SK-N-SH treated with all-trans-retinoic acid at 6 μM for 48 hours (cell line): ENCODE measurements around the gene LRRN1.

Experiments used
- ATAC-seq: fragments of 200-7000 bp; cut with Tn5 transposase; 3 replicates; pipeline ENCODE4 v1.9.1; 2020; ENCODE audit warnings: mild to moderate bottlenecking, moderate library complexity
- ARNTL ChIP-seq: fragments of 450-650 bp; formaldehyde crosslinking; IDR thresholded peaks from 2 replicates; pipeline ENCODE4 v1.5.0; 2020; ENCODE audit warnings: low read depth, mild to moderate bottlenecking, moderate library complexity, borderline replicate concordance
- BACH2 ChIP-seq: fragments of 250-450 bp; sonication (Bioruptor Pico); IDR thresholded peaks from 2 replicates; pipeline ENCODE4 v1.9.0; 2021; ENCODE audit warnings: mild to moderate bottlenecking, borderline replicate concordance
- CREB5 ChIP-seq: fragments of 250-450 bp; sonication (Bioruptor Pico); IDR thresholded peaks from 2 replicates; pipeline ENCODE4 v1.5.1; 2020; ENCODE audit warnings: low read depth, mild to moderate bottlenecking, moderate library complexity
- CSDC2 ChIP-seq: fragments of 250-450 bp; sonication (Bioruptor Pico); IDR thresholded peaks from 2 replicates; pipeline ENCODE4 v1.5.0; 2020; ENCODE audit warnings: mild to moderate bottlenecking, moderate library complexity
- CSRNP3 ChIP-seq: fragments of 250-450 bp; sonication (Bioruptor Pico); IDR thresholded peaks from 2 replicates; pipeline ENCODE4 v1.5.1; 2021; ENCODE audit warnings: mild to moderate bottlenecking, moderate library complexity
- ESRRG ChIP-seq: fragments of 250-450 bp; sonication (Bioruptor Pico); IDR thresholded peaks from 2 replicates; pipeline ENCODE4 v1.6.1; 2021; ENCODE audit warnings: mild to moderate bottlenecking
- GLIS3 ChIP-seq: fragments of 250-450 bp; sonication (Bioruptor Pico); IDR thresholded peaks from 2 replicates; pipeline ENCODE4 v1.5.0; 2020; ENCODE audit warnings: mild to moderate bottlenecking, moderate library complexity
- ISL1 ChIP-seq: fragments of 250-450 bp; sonication (Bioruptor Pico); IDR thresholded peaks from 2 replicates; pipeline ENCODE4 v2.1.2; 2022; ENCODE audit warnings: mild to moderate bottlenecking, moderate library complexity
- OSR1 ChIP-seq: fragments of 250-450 bp; sonication (Bioruptor Pico); IDR thresholded peaks from 2 replicates; pipeline ENCODE4 v1.8.0; 2022; ENCODE audit warnings: moderate library complexity, mild to moderate bottlenecking, inconsistent platforms
- PPARA ChIP-seq: fragments of 250-450 bp; sonication (Bioruptor Pico); IDR thresholded peaks from 2 replicates; pipeline ENCODE4 v1.5.0; 2020; ENCODE audit warnings: mild to moderate bottlenecking, borderline replicate concordance
- RARB ChIP-seq: fragments of 250-450 bp; sonication (Bioruptor Pico); IDR thresholded peaks from 2 replicates; pipeline ENCODE4 v1.8.0; 2021; ENCODE audit warnings: mild to moderate bottlenecking, moderate library complexity
- SNAI2 ChIP-seq: fragments of 250-450 bp; sonication (Bioruptor Pico); IDR thresholded peaks from 2 replicates; pipeline ENCODE4 v1.5.0; 2020; ENCODE audit warnings: mild to moderate bottlenecking, moderate library complexity
- TCF4 ChIP-seq: fragments of 250-450 bp; sonication (Bioruptor Pico); IDR thresholded peaks from 2 replicates; pipeline ENCODE4 v1.8.0; 2021; ENCODE audit warnings: mild to moderate bottlenecking, moderate library complexity, borderline replicate concordance
- TOX ChIP-seq: fragments of 250-450 bp; sonication (Bioruptor Pico); IDR thresholded peaks from 2 replicates; pipeline ENCODE4 v1.8.0; 2021; ENCODE audit warnings: mild to moderate bottlenecking, moderate library complexity, borderline replicate concordance
- ZC3H10 ChIP-seq: fragments of 250-450 bp; sonication (Bioruptor Pico); IDR thresholded peaks from 2 replicates; pipeline ENCODE4 v1.5.1; 2021; ENCODE audit warnings: mild to moderate bottlenecking, moderate library complexity
- ZFP3 ChIP-seq: fragments of 250-450 bp; sonication (Bioruptor Pico); IDR thresholded peaks from 2 replicates; pipeline ENCODE4 v1.5.0; 2020; ENCODE audit warnings: mild to moderate bottlenecking, moderate library complexity
- ZFP30 ChIP-seq: fragments of 450-650 bp; formaldehyde crosslinking; IDR thresholded peaks from 2 replicates; pipeline ENCODE4 v1.5.0; 2022; ENCODE audit warnings: mild to moderate bottlenecking, moderate library complexity
- ZNF565 ChIP-seq: fragments of 450-650 bp; formaldehyde crosslinking; conservative IDR thresholded peaks from 2 replicates; pipeline ENCODE4 v1.5.0; 2020; ENCODE audit warnings: low read depth, mild to moderate bottlenecking, moderate library complexity
- ZNF70 ChIP-seq: fragments of 450-650 bp; formaldehyde crosslinking; IDR thresholded peaks from 2 replicates; pipeline ENCODE4 v1.5.0; 2020; ENCODE audit warnings: mild to moderate bottlenecking, moderate library complexity
- ZNF8 ChIP-seq: fragments of 450-650 bp; formaldehyde crosslinking; IDR thresholded peaks from 2 replicates; pipeline ENCODE4 v1.5.0; 2020; ENCODE audit warnings: mild to moderate bottlenecking, moderate library complexity
- TF ChIP-seq, protein P1 (sequence below): fragments of 250-450 bp; sonication (Bioruptor Pico); IDR thresholded peaks from 2 replicates; pipeline ENCODE4 v1.8.0; 2020; ENCODE audit warnings: mild to moderate bottlenecking, moderate library complexity, borderline replicate concordance
- TF ChIP-seq, protein P2 (sequence below): fragments of 250-450 bp; sonication (Bioruptor Pico); IDR thresholded peaks from 2 replicates; pipeline ENCODE4 v1.8.0; 2021; ENCODE audit warnings: low read depth, mild to moderate bottlenecking, moderate library complexity, borderline replicate concordance

Gene LRRN1

GRCh38 chr3:3853544-3853943 is 54.3 kb downstream of the LRRN1 start:
- no peak for TF ChIP-seq ZNF8
- no peak for TF ChIP-seq ESRRG (CRISPR knock-in tag)
- TF ChIP-seq ZFP3 = no peak
- TF ChIP-seq, protein P1, sequence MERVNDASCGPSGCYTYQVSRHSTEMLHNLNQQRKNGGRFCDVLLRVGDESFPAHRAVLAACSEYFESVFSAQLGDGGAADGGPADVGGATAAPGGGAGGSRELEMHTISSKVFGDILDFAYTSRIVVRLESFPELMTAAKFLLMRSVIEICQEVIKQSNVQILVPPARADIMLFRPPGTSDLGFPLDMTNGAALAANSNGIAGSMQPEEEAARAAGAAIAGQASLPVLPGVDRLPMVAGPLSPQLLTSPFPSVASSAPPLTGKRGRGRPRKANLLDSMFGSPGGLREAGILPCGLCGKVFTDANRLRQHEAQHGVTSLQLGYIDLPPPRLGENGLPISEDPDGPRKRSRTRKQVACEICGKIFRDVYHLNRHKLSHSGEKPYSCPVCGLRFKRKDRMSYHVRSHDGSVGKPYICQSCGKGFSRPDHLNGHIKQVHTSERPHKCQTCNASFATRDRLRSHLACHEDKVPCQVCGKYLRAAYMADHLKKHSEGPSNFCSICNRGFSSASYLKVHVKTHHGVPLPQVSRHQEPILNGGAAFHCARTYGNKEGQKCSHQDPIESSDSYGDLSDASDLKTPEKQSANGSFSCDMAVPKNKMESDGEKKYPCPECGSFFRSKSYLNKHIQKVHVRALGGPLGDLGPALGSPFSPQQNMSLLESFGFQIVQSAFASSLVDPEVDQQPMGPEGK = no peak
- TF ChIP-seq BACH2 = no peak
- no peak for TF ChIP-seq TCF4
- TF ChIP-seq GLIS3 (CRISPR knock-in tag) = no peak
- no peak for TF ChIP-seq SNAI2 (CRISPR knock-in tag)
- no peak for TF ChIP-seq ZC3H10
- ATAC-seq = no peak

DNA sequence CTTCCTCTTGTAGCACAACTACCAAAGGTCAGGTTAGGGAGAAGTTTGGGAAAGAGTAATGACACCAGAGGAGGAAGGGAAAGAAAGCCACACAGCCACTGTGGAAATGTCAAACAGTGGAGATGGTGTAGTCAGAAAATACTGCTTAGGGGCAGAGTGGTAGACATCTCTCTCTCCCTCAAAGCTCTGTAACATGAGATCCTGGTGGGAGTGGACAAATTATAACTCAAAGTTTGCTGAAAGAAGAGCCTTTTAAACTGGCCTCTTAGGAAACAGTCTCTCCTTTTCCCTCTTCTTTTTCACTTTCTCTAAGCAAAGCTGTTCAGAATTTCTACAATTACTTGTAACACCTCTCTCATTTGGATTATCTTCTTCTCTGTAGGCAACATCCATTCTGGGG is 55.8 kb downstream of the LRRN1 start:
- TF ChIP-seq ISL1 (CRISPR knock-in tag) (no peak), PPARA (CRISPR knock-in tag) (no peak), GLIS3 (CRISPR knock-in tag) (no peak), ZC3H10 (no peak), ZNF565 (CRISPR knock-in tag) (no peak), CSDC2 (CRISPR knock-in tag) (no peak)
- ATAC-seq = no peak

DNA sequence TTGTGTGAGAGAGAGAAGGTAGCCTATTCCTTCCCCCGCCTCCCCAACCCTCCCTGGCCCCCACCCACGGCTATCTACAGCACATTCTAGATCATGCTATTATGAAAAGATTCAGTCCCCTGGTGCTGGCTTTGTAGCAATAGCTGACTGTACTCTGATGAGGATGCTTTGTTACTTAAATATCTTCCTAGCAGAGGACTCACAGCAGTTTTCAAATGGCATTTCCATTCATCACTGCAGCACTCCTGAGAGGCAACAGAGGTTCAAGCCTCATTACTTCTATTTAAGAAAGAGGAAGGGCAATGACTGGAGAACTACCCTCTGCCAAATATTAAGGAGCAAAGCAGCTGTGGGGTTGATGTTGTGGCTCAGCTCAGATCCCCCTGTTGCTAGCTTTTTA is 61.0 kb downstream of the LRRN1 start:
- no peak for TF ChIP-seq CREB5 (CRISPR knock-in tag)
- no peak for TF ChIP-seq ZNF8
- no peak for TF ChIP-seq ZNF70
- TF ChIP-seq OSR1 (CRISPR knock-in tag) = no peak
- no peak for TF ChIP-seq ZFP3
- TF ChIP-seq, protein P1 = no peak
- TF ChIP-seq ARNTL = no peak
- TF ChIP-seq TOX (CRISPR knock-in tag) = no peak

GRCh38 chr3:3862534-3862933 is 63.3 kb downstream of the LRRN1 start:
- TF ChIP-seq CSRNP3 (CRISPR knock-in tag) (no peak), ARNTL (no peak), PPARA (CRISPR knock-in tag) (no peak), ZNF70 (no peak), OSR1 (CRISPR knock-in tag) (no peak), ESRRG (CRISPR knock-in tag) (no peak), ZC3H10 (no peak), CREB5 (CRISPR knock-in tag) (no peak), ISL1 (CRISPR knock-in tag) (no peak), TCF4 (no peak), RARB (no peak), ZFP30 (CRISPR knock-in tag) (no peak), GLIS3 (CRISPR knock-in tag) (no peak), BACH2 (no peak), SNAI2 (CRISPR knock-in tag) (no peak)
- TF ChIP-seq, protein P1 = no peak
- TF ChIP-seq, protein P2, sequence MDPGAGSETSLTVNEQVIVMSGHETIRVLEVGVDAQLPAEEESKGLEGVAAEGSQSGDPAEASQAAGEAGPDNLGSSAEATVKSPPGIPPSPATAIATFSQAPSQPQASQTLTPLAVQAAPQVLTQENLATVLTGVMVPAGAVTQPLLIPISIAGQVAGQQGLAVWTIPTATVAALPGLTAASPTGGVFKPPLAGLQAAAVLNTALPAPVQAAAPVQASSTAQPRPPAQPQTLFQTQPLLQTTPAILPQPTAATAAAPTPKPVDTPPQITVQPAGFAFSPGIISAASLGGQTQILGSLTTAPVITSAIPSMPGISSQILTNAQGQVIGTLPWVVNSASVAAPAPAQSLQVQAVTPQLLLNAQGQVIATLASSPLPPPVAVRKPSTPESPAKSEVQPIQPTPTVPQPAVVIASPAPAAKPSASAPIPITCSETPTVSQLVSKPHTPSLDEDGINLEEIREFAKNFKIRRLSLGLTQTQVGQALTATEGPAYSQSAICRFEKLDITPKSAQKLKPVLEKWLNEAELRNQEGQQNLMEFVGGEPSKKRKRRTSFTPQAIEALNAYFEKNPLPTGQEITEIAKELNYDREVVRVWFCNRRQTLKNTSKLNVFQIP (CRISPR knock-in tag) = no peak
- no peak for ATAC-seq

More for the DNA sequence above, 61.0 kb downstream of the LRRN1 start:
- no peak for ATAC-seq
